Uterus (tissue), 4 donors: ENCODE data around the gene ADARB2. TPM values are rescaled to one million over a fixed set of nuclear protein-coding genes. Genes with fewer than 3 reads are reported as not detected.

Experiments
- DNase-seq, 2 donors: peaks; one replicate each; pipeline ENCODE4 v3.0.0-alpha.2; 2019 to 2020
- H3K27ac ChIP-seq, 2 donors: fragments of 200-600 bp; sonication (generic); 1 replicate in 1 of 2; 2 replicates in 1 of 2; pipeline ENCODE4 v1.5.1; 2016 to 2018
- H3K27me3 ChIP-seq, 2 donors: fragments of 200-600 bp; sonication (generic); one replicate each; pipeline ENCODE4 v1.5.1; 2018 to 2019; ENCODE audit warnings: control low read depth in 1 of 2
- H3K36me3 ChIP-seq, 2 donors: fragments of 200-600 bp; sonication (generic); one replicate each; pipeline ENCODE4 v1.5.1; 2019; ENCODE audit warnings: control low read depth in 1 of 2
- H3K4me1 ChIP-seq, 2 donors: fragments of 200-600 bp; sonication (generic); one replicate each; pipeline ENCODE4 v1.5.1; 2018 to 2019; ENCODE audit warnings: control low read depth in 1 of 2
- H3K4me3 ChIP-seq, 2 donors: fragments of 200-600 bp; sonication (generic); 1 replicate in 1 of 2; 2 replicates in 1 of 2; pipeline ENCODE4 v1.5.1; 2018 to 2019; ENCODE audit warnings: mild to moderate bottlenecking in 1 of 2
- H3K9me3 ChIP-seq, 2 donors: fragments of 200-600 bp; sonication (generic); one replicate each; pipeline ENCODE4 v1.5.1; 2019; ENCODE audit warnings: control low read depth in 1 of 2
- POLR2A ChIP-seq, 2 donors: fragments of 450-650 bp; IDR thresholded peaks; one replicate each; pipeline ENCODE4 v1.6.1; 2016; ENCODE audit warnings: antibody characterized with exemption in 2 of 2, mild to moderate bottlenecking in 1 of 2, moderate library complexity in 1 of 2
- intact Hi-C: fragments of 100-400 bp; cut with DNase I; formaldehyde crosslinking; loops from one replicate; pipeline ENCODE4 v1.15.1; 2023; ENCODE audit warnings: low total_unique reads
- total RNA-seq, 4 donors: library from RNA; depleted of rRNA in 3 of 4; stranded (reverse); fragments of >200 nt in 3 of 4; gene quantifications; one replicate each; pipeline versions ENCODE4 v1.1.0 to v1.2.4, GENCODE V29; 2014 to 2023
- TF ChIP-seq, protein P1 (sequence below), 4 experiments: fragments of 200-600 bp in 2 of 4; fragments of 450-650 bp in 2 of 4; sonication (generic) in 2 of 4; IDR thresholded peaks; one replicate each; pipeline ENCODE4 v1.5.1; 2016 to 2019; ENCODE audit warnings: antibody characterized with exemption in 4 of 4, mild to moderate bottlenecking in 2 of 4, moderate library complexity in 1 of 4
- donor health status: DM: yes; HTN: yes; CAD: no.

ADARB2 gene
- total RNA-seq, 4 donors from 2014 or later: 0.76 to 2.6 (median 2.0) TPM; not detected in 1

DNA sequence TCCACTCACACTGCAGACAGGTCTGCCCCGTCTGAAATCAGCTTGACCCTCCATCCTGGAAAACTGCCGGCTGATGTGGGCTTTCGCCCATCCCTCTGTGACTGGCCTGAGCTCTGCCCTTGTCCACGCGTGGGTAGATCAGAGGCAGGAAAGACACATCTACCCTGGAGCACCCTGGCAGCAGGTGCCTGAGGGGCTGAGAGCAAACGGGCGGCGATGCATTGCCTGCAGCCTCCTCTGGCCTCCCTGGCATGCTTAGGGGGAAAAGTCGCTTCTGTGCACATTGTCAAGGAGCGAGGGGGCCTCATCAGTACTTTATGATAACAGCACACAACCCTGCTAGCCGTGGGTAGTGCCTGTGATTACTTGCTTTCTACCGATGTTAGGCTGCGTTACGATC lies 109.4 kb downstream of the ADARB2 start:
- no peaks in the 10 kb centered on the region for H3K27me3 ChIP-seq

DNA sequence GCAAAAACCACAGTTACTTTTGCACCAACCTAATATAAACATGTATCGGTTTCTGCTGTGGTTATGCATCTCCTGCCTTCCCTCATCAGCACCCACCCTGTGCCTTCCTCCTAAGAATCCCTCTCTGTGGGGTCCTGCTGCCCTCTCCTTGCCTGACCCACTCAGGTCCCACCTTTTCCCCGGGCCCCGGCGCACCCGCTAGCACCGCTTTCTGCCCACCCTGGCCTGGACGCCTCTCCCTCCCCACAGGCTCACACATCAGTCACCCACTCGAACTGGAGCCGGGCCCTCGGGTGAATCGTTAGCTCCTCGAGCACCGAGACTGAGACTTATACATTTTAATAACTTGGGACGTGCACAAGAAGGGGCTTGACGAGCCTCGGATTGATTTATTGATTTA lies 110.5 kb downstream of the ADARB2 start:
- H3K36me3 ChIP-seq: no peaks in the 10 kb centered on the region
- no peaks in the 10 kb centered on the region for H3K4me1 ChIP-seq
- TF ChIP-seq, protein P1, sequence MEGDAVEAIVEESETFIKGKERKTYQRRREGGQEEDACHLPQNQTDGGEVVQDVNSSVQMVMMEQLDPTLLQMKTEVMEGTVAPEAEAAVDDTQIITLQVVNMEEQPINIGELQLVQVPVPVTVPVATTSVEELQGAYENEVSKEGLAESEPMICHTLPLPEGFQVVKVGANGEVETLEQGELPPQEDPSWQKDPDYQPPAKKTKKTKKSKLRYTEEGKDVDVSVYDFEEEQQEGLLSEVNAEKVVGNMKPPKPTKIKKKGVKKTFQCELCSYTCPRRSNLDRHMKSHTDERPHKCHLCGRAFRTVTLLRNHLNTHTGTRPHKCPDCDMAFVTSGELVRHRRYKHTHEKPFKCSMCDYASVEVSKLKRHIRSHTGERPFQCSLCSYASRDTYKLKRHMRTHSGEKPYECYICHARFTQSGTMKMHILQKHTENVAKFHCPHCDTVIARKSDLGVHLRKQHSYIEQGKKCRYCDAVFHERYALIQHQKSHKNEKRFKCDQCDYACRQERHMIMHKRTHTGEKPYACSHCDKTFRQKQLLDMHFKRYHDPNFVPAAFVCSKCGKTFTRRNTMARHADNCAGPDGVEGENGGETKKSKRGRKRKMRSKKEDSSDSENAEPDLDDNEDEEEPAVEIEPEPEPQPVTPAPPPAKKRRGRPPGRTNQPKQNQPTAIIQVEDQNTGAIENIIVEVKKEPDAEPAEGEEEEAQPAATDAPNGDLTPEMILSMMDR (IDR thresholded peaks at IDR 0.05): no peak
- no peak for TF ChIP-seq POLR2A (IDR thresholded peaks at IDR 0.05)
- intact Hi-C loops: no loop called here
- no peaks in the 10 kb centered on the region for H3K27me3 ChIP-seq
- no peak for DNase-seq
- no peaks in the 10 kb centered on the region for H3K9me3 ChIP-seq
- no peak overlapping the region for H3K4me3 ChIP-seq
- H3K27ac ChIP-seq: no peak overlapping the region

More for the DNA sequence above, 109.4 kb downstream of the ADARB2 start:
- Histone ChIP-seq H3K4me1 (no peaks in the 10 kb centered on the region), H3K9me3 (no peaks in the 10 kb centered on the region), H3K36me3 (no peaks in the 10 kb centered on the region), H3K4me3 (no peak overlapping the region), H3K27ac (no peak overlapping the region)
- no peak for TF ChIP-seq POLR2A (IDR thresholded peaks at IDR 0.05)
- TF ChIP-seq, protein P1 (IDR thresholded peaks at IDR 0.05): no peak
- no peak for DNase-seq
- intact Hi-C loops: no loop called here

DNA sequence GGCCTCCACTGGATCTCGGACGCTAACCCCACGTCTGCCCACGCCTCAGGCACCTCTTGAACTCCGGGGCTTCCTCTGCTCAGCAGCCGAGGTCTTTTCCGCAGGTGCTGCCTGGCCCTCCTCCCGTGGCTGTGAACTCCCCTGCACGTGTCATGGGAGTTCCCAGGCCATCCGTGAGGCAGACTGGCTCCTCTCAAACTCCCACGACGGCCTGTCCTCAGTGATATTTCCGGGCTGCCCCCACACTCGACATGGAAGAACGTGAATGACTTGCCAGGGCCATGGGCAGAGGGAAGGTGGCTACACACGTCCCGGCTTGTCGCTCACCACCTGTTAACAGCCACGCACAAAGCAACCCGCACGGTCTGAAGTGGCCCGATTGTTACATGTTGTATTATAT lies 110.9 kb downstream of the ADARB2 start:
- H3K4me3 ChIP-seq: no peak overlapping the region
- intact Hi-C loops: no loop called here
- no peaks in the 10 kb centered on the region for H3K4me1 ChIP-seq
- no peaks in the 10 kb centered on the region for H3K9me3 ChIP-seq
- DNase-seq: no peak
- no peak for TF ChIP-seq POLR2A (IDR thresholded peaks at IDR 0.05)
- TF ChIP-seq, protein P1 (IDR thresholded peaks at IDR 0.05): no peak
- no peak overlapping the region for H3K27ac ChIP-seq
- H3K36me3 ChIP-seq: no peaks in the 10 kb centered on the region
- no peaks in the 10 kb centered on the region for H3K27me3 ChIP-seq

DNA sequence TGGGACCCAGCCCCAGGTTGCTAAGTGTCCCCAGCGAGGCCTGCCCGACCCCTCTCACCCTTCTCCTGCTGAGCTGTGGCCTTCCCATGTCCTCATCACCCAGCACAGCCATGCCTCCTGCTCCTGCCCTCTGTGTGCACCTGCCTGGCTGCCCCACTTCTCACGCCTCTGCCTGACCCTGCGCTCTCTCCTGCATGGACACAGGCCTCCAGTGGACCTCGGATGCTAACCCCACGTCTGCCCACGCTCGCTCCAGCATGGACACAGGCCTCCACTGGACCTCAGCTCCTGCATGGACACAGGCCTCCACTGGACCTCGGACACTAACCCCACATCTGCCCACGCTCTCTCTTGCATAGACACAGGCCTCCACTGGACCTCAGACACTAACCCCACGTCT lies 111.6 kb downstream of the ADARB2 start:
- Histone ChIP-seq H3K9me3 (no peaks in the 10 kb centered on the region), H3K27me3 (no peaks in the 10 kb centered on the region), H3K4me3 (no peak overlapping the region), H3K27ac (no peak overlapping the region), H3K4me1 (no peaks in the 10 kb centered on the region), H3K36me3 (no peaks in the 10 kb centered on the region)
- TF ChIP-seq, protein P1 (IDR thresholded peaks at IDR 0.05): no peak
- no peak for TF ChIP-seq POLR2A (IDR thresholded peaks at IDR 0.05)
- DNase-seq: no peak
- intact Hi-C loops: no loop called here

DNA sequence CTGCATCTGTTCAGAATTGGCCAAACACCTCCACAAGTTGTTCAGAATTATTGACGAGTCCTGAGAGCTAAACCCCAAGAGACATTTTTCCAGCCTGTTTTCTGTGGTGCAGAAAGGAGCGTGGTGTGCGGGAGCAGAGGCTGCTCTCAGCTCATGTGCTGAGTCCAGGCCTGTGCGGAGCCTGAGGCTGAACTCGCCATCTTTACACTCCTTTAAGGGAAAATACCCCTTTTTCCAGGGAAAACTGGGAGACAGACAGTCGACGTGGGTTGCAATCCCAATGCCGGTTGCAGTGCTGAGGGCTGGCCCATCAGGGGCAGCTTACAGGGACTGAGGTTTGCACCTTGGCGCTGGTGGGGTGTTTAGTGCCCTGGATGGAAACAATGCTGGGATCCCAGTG lies 112.2 kb downstream of the ADARB2 start:
- DNase-seq: no peak
- no peak overlapping the region for H3K4me3 ChIP-seq
- no peaks in the 10 kb centered on the region for H3K4me1 ChIP-seq
- no peaks in the 10 kb centered on the region for H3K27me3 ChIP-seq
- H3K9me3 ChIP-seq: no peaks in the 10 kb centered on the region
- intact Hi-C loops: no loop called here
- H3K27ac ChIP-seq: no peak overlapping the region
- TF ChIP-seq POLR2A (IDR thresholded peaks at IDR 0.05): no peak
- TF ChIP-seq, protein P1 (IDR thresholded peaks at IDR 0.05): no peak
- no peaks in the 10 kb centered on the region for H3K36me3 ChIP-seq
